ENCODE data around the gene MTHFD2L. TPM values are rescaled to one million over a fixed set of nuclear protein-coding genes. Genes with fewer than 3 reads are reported as not detected.
"Not testable (repeated sequence)": the region's sequence is repeated elsewhere in the genome, so short reads cannot be mapped to it uniquely, and the experiment has no call there.

Gene MTHFD2L
- total RNA-seq, 4 donors from 2014 or later, result 22.3 to 30.8 (median 27.0) TPM

DNA sequence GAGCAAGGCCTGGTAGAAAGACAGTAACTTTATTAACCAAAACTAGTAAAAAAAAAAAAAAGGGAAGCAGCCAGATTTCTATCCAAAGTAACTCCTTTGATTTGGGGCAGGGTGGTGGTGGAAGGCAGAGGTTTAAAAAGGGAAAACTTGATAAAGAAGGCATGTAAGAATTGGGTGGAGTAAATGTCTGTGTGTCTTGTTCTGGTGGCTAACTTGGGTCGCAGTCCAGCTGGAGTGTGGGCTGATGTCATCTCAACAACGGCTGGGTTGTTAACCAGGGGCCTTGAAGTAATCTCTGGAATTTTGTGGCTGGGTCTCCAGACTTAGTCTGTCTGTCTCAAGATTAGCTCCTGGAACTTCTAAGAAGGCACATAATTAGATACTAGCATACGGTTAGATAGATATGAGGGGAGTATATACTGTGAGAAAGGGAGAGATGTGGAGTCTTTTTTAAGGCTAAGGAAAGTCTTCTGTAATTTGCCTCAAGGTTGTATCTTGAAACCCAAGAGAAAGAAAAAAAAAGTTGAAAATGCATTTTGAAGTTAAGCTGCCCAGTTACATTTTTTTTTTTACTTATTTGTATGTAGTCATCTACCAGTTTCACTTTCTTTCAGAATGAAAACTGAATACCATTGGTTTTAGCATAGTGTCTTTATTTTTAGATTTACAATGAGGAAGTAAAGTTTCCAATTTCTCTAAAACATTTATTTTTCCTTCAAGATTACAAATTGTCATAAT is 48.3 kb downstream of the MTHFD2L start:
- TF ChIP-seq, protein P1, sequence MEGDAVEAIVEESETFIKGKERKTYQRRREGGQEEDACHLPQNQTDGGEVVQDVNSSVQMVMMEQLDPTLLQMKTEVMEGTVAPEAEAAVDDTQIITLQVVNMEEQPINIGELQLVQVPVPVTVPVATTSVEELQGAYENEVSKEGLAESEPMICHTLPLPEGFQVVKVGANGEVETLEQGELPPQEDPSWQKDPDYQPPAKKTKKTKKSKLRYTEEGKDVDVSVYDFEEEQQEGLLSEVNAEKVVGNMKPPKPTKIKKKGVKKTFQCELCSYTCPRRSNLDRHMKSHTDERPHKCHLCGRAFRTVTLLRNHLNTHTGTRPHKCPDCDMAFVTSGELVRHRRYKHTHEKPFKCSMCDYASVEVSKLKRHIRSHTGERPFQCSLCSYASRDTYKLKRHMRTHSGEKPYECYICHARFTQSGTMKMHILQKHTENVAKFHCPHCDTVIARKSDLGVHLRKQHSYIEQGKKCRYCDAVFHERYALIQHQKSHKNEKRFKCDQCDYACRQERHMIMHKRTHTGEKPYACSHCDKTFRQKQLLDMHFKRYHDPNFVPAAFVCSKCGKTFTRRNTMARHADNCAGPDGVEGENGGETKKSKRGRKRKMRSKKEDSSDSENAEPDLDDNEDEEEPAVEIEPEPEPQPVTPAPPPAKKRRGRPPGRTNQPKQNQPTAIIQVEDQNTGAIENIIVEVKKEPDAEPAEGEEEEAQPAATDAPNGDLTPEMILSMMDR (IDR thresholded peaks at IDR 0.05), result no peak
- Histone ChIP-seq H3K4me3 (replicated peaks in 1 of 3) (no peak overlapping the region), H3K36me3 (no peaks in the 10 kb centered on the region), H3K27ac (no peak overlapping the region), H3K9me3 (no peaks in the 10 kb centered on the region), H3K27me3 (no peaks in the 10 kb centered on the region), H3K4me1 (no peaks in the 10 kb centered on the region)
- no peak for DNase-seq
- 50 to 58% methylated on average over 3 of the region's 3 CpGs for WGBS, 2 donors
- intact Hi-C loops (cut with DNase I), result no loop called here

DNA sequence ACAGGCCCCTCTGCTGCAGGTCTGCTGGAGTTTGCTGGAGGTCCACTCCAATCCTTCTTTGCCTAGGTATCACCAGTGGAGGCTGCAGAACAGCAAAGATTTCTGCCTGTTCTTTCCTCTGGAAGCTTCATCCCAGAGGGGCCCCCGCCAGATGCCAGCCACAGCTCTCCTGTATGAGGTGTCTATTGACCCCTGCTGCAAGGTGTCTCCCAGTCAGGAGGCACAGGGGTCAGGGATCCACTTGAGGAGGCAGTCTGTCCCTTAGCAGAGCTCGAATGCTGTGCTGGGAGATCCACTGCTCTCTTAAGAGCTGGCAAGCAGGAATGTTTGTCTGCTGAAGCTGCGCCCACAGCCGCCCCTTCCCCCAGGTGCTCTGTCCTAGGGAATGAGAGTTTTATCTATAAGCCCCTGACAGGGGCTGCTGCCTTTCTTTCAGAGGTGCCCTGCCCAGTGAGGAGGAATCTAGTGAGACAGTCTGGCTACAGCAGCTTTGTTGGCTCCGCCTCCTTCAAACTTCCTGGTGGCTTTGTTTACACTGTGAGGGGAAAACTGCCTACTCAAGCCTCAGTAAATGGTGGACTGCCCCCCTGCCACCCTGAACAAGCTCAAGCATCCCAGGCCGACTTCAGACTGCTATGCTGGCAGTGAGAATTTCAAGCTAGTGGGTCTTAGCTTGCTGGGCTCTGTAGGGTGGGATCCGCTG is 56.7 kb downstream of the MTHFD2L start:
- WGBS, 2 donors, result 61 to 75% methylated on average over 5 to 7 of the region's 7 CpGs
- H3K9me3 ChIP-seq; H3K4me1 ChIP-seq; H3K27ac ChIP-seq; H3K27me3 ChIP-seq; intact Hi-C loops (cut with DNase I); H3K36me3 ChIP-seq; H3K4me3 ChIP-seq (replicated peaks in 1 of 3): not testable (repeated sequence)
- DNase-seq, result peak; percentile 17 to 23

DNA sequence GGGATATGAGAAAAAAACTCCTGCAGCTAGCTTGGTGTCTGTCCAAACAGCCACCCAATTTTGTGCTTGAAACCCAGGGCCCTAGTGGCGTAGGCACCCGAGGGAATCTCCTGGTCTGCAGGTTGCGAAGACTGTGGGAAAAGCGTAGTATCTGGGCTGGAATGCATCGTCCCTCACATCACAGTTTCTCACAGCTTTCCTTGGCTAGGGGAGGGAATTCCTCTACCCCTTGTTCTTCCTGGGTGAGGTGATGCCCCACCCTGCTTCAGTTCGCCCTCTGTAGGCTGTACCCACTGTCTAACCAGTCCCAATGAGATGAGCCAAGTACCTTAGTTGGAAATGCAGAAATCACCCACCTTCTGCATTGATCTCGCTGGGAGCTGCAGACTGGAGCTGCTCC is 57.3 kb downstream of the MTHFD2L start:
- H3K4me1 ChIP-seq; H3K27ac ChIP-seq; H3K36me3 ChIP-seq; H3K9me3 ChIP-seq; DNase-seq; H3K4me3 ChIP-seq (replicated peaks in 1 of 3); H3K27me3 ChIP-seq; intact Hi-C loops (cut with DNase I): not testable (repeated sequence)
- WGBS, 2 donors, result 92 to 97% methylated on average over 7 of the region's 7 CpGs

DNA sequence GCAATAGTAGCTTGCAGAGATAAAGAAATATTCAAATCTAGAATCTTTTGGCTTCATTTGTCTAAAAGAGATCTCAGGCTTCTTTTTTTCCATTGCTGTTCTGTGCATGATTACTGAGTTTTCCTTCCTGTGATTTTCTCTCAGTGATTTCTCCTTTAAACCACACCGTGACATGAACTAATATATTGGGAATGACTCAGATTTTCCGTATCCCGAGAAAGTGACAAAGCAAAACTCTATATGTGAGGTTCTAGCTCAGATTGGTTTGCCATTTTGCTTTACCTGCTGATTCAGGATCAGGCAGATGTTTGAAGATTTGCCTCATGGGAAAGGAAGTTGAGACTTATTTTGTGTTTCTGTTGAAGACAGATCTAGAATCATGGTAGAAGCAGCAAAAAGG is 59.4 kb downstream of the MTHFD2L start:
- WGBS, 2 donors, result 84 to 86% methylated on average over 3 of the region's 3 CpGs
- no peak for TF ChIP-seq POLR2A (IDR thresholded peaks at IDR 0.05)
- TF ChIP-seq, protein P1 (IDR thresholded peaks at IDR 0.05), result no peak
- intact Hi-C loops (cut with DNase I), result no loop called here
- no peaks in the 10 kb centered on the region for H3K27me3 ChIP-seq
- no peak for DNase-seq
- no peak overlapping the region for H3K27ac ChIP-seq
- H3K4me3 ChIP-seq (replicated peaks in 1 of 3), result no peak overlapping the region
- H3K36me3 ChIP-seq, result no peaks in the 10 kb centered on the region
- no peaks in the 10 kb centered on the region for H3K9me3 ChIP-seq
- H3K4me1 ChIP-seq, result no peaks in the 10 kb centered on the region

DNA sequence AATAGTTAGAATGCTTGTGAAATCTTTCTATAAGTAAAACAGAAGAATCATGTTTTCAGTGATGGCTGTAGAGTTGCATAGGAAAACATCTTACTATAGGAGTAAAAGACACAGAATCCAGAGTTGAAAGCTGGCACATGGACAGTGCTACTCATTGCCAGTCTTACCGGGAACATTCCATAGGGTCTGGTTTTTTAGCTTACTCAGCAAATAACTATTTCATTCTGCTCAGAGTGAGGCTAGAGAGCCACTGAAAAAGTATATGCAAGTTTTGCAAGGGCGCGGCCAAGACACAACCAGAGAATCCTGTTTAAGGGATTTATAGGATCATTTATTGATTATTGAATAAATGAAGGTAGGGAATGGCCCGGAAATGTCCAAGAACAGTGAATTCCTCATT is 60.3 kb downstream of the MTHFD2L start:
- no peak overlapping the region for H3K27ac ChIP-seq
- no peak for TF ChIP-seq POLR2A (IDR thresholded peaks at IDR 0.05)
- TF ChIP-seq, protein P1 (IDR thresholded peaks at IDR 0.05), result no peak
- no peaks in the 10 kb centered on the region for H3K4me1 ChIP-seq
- H3K4me3 ChIP-seq (replicated peaks in 1 of 3), result no peak overlapping the region
- H3K9me3 ChIP-seq, result no peaks in the 10 kb centered on the region
- 90 to 91% methylated on average over 4 of the region's 4 CpGs for WGBS, 2 donors
- DNase-seq, result no peak
- intact Hi-C loops (cut with DNase I), result no loop called here
- no peaks in the 10 kb centered on the region for H3K27me3 ChIP-seq
- H3K36me3 ChIP-seq, result no peaks in the 10 kb centered on the region

DNA sequence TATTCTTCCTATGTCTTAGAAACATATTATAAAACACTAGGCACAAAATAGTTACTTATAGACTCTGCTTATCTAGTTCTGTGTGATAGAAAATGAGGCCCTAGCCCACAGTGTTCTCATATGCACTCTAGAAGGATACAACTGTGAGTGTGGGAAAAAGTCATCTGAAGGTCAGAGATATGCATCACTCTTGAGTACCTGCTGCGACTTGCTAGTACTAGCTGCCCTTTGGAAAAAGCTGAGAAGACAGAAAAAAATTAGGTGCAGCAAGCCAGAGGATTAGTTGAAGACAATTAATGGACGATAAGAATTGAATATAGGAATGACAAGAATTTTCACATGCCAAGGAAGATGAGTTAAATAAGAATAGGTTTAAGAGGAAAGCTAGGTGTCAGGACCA is 61.3 kb downstream of the MTHFD2L start:
- no peaks in the 10 kb centered on the region for H3K27me3 ChIP-seq
- no peaks in the 10 kb centered on the region for H3K9me3 ChIP-seq
- H3K4me1 ChIP-seq, result no peaks in the 10 kb centered on the region
- H3K27ac ChIP-seq, result no peak overlapping the region
- intact Hi-C loops (cut with DNase I), result no loop called here
- DNase-seq, result no peak
- WGBS, 2 donors, result 71 to 75% methylated on average over 2 of the region's 2 CpGs
- TF ChIP-seq POLR2A (IDR thresholded peaks at IDR 0.05), result no peak
- TF ChIP-seq, protein P1 (IDR thresholded peaks at IDR 0.05), result no peak
- H3K4me3 ChIP-seq (replicated peaks in 1 of 3), result no peak overlapping the region
- H3K36me3 ChIP-seq, result no peaks in the 10 kb centered on the region
